Mammary epithelial cell (primary cell): ENCODE results near the gene GPR68.

Source experiments
- CTCF ChIP-seq, 2 donors: IDR thresholded peaks in 1 of 2; conservative IDR thresholded peaks in 1 of 2; 2 replicates each; pipeline ENCODE4 v1.5.1; 2011 to 2012; ENCODE audit warnings: inconsistent platforms in 2 of 2, low read length in 2 of 2, mild to moderate bottlenecking in 2 of 2, control low read depth in 1 of 2, low read depth in 1 of 2; ENCODE audit not compliant: insufficient read depth in 1 of 2; ENCODE audit errors: extremely low read depth in 1 of 2
- EZH2 ChIP-seq: IDR thresholded peaks from 2 replicates; pipeline ENCODE4 v1.6.1; 2012; ENCODE audit warnings: low read length, inconsistent platforms, borderline replicate concordance

GRCh38 chr14:91270619-91271018 lies 26.1 kb upstream of the GPR68 start:
- no peak for TF ChIP-seq CTCF (conservative IDR thresholded peaks at IDR 0.05 in 1 of 2, IDR thresholded peaks at IDR 0.05 in 1 of 2; ENCODE audit: extremely low read depth in 1 of 2, insufficient read depth in 1 of 2, low read depth in 1 of 2, low read length in 2 of 2)
- TF ChIP-seq EZH2: no peak
